Ishikawa (cell line): Measurements from ENCODE around the gene CACNA1C.

ENCODE experiments used
- EGR1 ChIP-seq: IDR thresholded peaks from 2 replicates; pipeline ENCODE4 v1.6.1; 2012
- NFIC ChIP-seq: IDR thresholded peaks from 2 replicates; pipeline ENCODE4 v1.6.1; 2012
- TAF1 ChIP-seq: IDR thresholded peaks from 2 replicates; pipeline ENCODE4 v1.6.1; 2012; ENCODE audit warnings: low read depth, mild to moderate bottlenecking
- TF ChIP-seq, protein P1 (sequence below): IDR thresholded peaks from 2 replicates; pipeline ENCODE4 v1.6.1; 2012
- TF ChIP-seq, protein P2 (sequence below): IDR thresholded peaks from 2 replicates; pipeline ENCODE4 v1.6.1; 2012; ENCODE audit warnings: low read depth, mild to moderate bottlenecking

DNA sequence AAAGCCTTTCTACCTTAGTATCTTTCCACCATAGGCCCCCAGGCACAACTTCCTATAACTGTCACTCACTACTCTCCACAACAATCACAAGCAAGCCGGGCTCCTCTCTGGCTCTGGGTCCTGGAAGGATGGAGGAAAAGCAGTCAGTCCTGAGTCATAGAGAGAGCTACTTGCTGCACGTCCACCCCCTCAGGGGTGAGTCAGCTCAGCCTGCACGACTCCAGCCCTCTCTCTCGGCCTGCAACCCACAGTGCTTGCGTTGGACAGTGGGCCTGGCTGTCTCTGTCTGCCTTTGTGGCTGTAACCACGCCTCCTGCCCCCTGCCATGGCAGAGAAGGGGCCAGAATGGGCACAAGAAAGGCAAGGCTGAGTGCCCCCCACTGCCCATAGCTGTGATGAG lies 587.9 kb downstream of the CACNA1C start:
- TF ChIP-seq EGR1 (no peak), NFIC (no peak), TAF1 (no peak)
- TF ChIP-seq, protein P1, sequence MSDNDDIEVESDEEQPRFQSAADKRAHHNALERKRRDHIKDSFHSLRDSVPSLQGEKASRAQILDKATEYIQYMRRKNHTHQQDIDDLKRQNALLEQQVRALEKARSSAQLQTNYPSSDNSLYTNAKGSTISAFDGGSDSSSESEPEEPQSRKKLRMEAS: no peak
- TF ChIP-seq, protein P2, sequence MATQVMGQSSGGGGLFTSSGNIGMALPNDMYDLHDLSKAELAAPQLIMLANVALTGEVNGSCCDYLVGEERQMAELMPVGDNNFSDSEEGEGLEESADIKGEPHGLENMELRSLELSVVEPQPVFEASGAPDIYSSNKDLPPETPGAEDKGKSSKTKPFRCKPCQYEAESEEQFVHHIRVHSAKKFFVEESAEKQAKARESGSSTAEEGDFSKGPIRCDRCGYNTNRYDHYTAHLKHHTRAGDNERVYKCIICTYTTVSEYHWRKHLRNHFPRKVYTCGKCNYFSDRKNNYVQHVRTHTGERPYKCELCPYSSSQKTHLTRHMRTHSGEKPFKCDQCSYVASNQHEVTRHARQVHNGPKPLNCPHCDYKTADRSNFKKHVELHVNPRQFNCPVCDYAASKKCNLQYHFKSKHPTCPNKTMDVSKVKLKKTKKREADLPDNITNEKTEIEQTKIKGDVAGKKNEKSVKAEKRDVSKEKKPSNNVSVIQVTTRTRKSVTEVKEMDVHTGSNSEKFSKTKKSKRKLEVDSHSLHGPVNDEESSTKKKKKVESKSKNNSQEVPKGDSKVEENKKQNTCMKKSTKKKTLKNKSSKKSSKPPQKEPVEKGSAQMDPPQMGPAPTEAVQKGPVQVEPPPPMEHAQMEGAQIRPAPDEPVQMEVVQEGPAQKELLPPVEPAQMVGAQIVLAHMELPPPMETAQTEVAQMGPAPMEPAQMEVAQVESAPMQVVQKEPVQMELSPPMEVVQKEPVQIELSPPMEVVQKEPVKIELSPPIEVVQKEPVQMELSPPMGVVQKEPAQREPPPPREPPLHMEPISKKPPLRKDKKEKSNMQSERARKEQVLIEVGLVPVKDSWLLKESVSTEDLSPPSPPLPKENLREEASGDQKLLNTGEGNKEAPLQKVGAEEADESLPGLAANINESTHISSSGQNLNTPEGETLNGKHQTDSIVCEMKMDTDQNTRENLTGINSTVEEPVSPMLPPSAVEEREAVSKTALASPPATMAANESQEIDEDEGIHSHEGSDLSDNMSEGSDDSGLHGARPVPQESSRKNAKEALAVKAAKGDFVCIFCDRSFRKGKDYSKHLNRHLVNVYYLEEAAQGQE: no peak
